ENCODE results near the gene NME4.
A peak's percentile ranks its signal among the peaks of the same experiment; 100 is the strongest.

The NME4 gene

DNA sequence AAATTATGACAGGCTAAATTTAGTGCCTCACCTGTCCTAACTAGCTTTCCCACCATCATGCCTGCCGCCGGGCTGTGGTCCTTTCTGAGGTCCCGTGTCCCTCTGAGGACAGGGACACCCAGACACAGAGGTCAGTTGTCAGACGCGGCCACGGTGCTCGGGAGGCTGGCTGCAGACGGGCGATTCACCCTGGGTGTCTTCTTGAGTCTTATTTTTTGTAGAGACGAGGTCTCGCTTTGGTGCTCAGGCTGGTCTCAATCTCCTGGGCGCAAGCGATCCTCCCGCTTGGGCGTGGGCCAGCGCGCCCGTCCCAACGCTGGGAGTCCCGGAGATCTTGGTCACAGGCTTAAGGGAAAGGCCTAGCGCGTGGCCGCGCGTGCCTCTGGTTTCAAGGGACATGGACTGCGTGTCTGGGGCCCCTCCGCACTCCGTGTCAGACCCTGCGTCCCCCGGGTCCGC is 27.7 kb downstream of the NME4 start:
- Mint-ChIP-seq H3K4me3 (peak overlapping the region; percentile 88), H3K36me3 (peaks cover 3% of the 10 kb centered on the region), H3K4me1 (peaks cover 32% of the 10 kb centered on the region), H3K27me3 (no peaks in the 10 kb centered on the region), H3K9me3 (no peaks in the 10 kb centered on the region), H3K27ac (peak overlapping the region; percentile 46)

DNA sequence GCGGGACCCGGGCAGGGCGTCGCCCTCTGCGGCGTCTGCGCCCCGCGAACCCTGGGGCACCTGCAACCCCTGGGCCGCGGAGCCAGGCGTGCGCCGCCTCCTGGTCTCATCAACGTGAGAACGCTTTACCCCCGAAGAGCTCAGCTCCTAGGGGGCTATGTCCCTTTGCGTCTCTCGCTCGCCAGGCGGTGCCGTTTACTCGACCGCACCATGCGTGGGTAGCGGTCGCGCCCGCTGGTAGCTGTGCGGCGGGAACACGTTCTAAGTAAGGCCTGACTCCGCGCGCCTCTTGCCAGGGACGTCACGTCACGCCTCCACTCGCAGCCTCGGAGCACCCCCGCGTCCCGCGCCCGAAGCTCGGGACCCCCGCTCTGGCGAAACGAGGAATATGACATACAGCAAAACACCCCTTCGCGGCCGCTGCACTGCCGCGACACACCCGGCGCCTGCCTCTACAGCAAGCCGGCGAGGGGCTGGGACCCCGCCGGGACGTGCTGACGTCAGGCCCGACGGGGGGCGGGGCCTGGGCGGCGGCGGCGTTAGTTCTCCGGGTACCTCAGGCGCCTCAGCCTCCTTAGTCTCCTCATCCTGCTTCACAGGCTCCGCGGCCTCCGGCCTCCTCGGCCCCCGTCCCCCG is 28.2 kb downstream of the NME4 start, which contains the start of gene RAB11FIP3:
RAB11FIP3 (plus strand) TSS at position 568 of the 637 bp plus-strand sequence. CDS start 358 bp downstream, outside the sequence.
- Mint-ChIP-seq H3K9me3 (no peaks in the 10 kb centered on the region), H3K27ac (peak within 1 kb of the TSS; percentile 90), H3K27me3 (no peaks in the 10 kb centered on the region), H3K36me3 (peaks cover 3% of the 10 kb centered on the region), H3K4me3 (peak within 1 kb of the TSS; percentile 88), H3K4me1 (peaks cover 32% of the 10 kb centered on the region)

DNA sequence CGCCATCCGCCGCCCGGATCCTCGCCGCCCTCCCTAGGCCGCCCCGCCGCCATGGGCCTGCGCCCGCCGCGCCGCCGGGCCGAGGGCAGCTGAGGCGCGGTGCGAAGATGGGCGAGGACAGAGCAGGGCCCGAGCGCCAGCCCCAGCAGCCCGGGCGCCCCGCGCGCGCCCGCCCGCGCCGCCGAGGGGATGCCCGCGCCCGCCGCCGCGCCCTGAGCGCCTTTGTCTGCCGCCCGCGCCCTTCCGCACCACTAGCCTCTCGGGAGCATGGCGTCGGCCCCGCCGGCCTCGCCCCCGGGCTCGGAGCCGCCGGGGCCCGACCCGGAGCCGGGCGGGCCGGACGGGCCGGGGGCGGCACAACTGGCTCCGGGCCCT is 28.7 kb downstream of the NME4 start:
- Mint-ChIP-seq H3K4me3 (peak overlapping the region; percentile 88), H3K27ac (no peak overlapping the region), H3K9me3 (no peaks in the 10 kb centered on the region), H3K36me3 (peaks cover 3% of the 10 kb centered on the region), H3K4me1 (peaks cover 32% of the 10 kb centered on the region), H3K27me3 (no peaks in the 10 kb centered on the region)

DNA sequence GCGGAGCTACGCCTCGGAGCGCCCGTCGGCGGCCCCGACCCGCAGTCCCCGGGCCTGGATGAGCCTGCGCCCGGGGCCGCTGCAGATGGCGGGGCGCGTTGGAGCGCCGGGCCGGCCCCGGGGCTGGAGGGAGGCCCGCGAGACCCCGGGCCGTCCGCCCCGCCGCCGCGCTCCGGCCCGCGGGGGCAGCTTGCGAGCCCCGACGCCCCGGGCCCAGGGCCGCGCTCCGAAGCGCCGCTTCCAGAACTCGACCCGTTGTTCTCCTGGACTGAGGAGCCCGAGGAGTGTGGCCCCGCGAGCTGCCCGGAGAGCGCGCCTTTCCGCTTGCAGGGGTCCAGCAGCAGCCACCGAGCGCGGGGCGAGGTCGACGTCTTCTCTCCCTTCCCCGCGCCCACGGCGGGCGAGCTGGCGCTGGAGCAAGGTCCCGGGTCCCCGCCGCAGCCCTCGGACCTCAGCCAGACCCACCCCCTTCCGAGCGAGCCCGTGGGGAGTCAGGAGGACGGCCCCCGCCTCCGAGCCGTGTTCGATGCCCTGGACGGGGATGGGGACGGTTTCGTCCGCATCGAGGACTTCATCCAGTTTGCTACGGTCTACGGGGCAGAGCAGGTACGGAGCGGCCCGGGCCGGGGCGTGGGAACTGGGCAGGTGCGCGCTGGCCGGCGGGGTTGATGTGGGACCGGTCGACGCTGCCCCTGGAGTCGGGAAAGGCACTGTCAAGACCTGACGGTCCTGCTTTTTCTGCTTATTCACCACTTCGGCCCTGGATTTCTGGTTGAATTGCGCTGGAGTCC is 29.3 kb downstream of the NME4 start:
- H3K4me3 Mint-ChIP-seq, result peak overlapping the region; percentile 87
- no peaks in the 10 kb centered on the region for H3K9me3 Mint-ChIP-seq
- H3K36me3 Mint-ChIP-seq, result peaks cover 3% of the 10 kb centered on the region
- peaks cover 36% of the 10 kb centered on the region for H3K4me1 Mint-ChIP-seq
- H3K27ac Mint-ChIP-seq, result no peak overlapping the region
- no peaks in the 10 kb centered on the region for H3K27me3 Mint-ChIP-seq

DNA sequence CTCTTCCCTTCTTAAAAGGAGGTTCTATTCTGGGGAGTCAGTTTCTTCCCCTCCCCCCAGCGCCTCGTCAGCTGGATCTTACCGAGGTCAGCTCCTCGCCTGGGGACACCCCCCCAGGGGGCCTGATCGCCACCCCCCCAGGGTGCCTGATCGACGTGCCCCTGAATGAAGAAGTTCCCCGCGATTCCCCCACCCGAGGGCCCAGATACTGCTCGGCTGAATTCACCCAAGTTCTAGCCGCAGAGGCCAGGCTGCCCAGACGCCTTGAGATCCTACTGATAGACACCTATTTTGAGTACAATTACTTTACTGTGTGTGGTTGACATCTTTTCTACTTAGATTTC is 29.9 kb downstream of the NME4 start:
- no peaks in the 10 kb centered on the region for H3K9me3 Mint-ChIP-seq
- peaks cover 3% of the 10 kb centered on the region for H3K36me3 Mint-ChIP-seq
- peaks cover 36% of the 10 kb centered on the region for H3K4me1 Mint-ChIP-seq
- H3K27me3 Mint-ChIP-seq, result no peaks in the 10 kb centered on the region
- peak overlapping the region; percentile 87 for H3K4me3 Mint-ChIP-seq
- H3K27ac Mint-ChIP-seq, result peak overlapping the region; percentile 79

DNA sequence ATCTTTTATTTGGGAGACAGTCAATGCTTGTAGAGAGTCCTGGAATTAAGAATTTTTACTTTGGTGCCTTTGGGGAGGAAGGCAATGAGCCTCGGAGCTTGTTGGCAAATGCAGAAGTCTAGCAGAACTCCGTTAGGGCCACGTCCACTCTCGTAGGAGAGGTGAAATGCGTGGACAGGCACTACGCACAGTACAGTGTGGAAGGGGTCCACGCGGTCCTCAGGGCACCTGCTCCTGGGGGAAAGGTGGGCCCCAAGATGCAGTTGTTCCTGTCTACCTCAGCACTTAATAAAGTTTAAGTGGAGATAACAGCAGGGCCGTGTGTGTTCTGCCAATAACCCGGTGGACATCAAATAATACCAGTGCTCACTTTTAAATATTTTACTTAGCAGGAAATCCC is 30.3 kb downstream of the NME4 start:
- Mint-ChIP-seq H3K4me1 (peaks cover 36% of the 10 kb centered on the region), H3K36me3 (peaks cover 3% of the 10 kb centered on the region), H3K27me3 (no peaks in the 10 kb centered on the region), H3K4me3 (peak overlapping the region; percentile 87), H3K27ac (peak overlapping the region; percentile 79), H3K9me3 (no peaks in the 10 kb centered on the region)

DNA sequence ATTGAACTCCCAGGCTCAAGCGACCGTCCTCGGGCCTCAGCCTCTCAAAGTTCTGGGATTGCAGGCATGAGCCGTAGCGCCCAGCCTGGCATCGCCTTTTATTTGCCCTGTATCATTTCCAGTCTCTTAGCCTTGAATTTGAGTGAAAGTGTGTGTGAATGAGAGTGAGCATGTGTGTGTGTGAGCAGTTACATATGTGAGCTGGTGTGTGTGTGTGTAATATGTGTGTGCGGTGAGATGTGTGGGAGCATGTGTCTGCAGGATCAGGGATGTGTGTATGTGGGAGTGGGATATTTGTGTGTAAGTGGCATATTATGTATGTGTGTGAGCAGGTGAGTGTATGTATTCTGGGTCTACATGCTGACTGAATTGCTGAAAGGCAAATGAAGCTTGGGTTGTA is 33.9 kb downstream of the NME4 start:
- Mint-ChIP-seq H3K4me1 (peaks cover 30% of the 10 kb centered on the region), H3K27ac (no peak overlapping the region), H3K27me3 (no peaks in the 10 kb centered on the region), H3K9me3 (no peaks in the 10 kb centered on the region), H3K36me3 (peaks cover 3% of the 10 kb centered on the region), H3K4me3 (no peak overlapping the region)

DNA sequence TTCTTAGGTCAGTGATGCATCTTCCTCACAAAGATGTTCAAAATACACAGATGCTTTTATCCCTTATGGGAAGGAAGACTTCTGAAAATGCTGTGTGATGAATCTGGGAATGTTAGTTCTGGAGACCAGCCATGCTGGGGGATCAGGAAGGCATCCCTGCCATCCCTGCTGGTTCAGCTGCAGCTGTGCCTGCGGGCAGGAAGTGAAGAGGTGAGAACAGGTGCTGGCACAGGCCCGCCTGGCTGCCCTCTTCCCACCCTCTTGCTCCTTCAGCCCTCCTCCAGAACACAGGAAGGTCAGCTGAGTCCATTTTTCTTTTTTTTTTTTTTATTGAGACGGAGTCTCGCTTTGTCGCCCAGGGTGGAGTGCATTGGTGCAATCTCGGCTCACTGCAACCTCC is 43.6 kb downstream of the NME4 start:
- Mint-ChIP-seq H3K27me3 (no peaks in the 10 kb centered on the region), H3K4me3 (no peak overlapping the region), H3K9me3 (no peaks in the 10 kb centered on the region), H3K27ac (no peak overlapping the region), H3K4me1 (peaks cover 3% of the 10 kb centered on the region), H3K36me3 (peaks cover 1% of the 10 kb centered on the region)

DNA sequence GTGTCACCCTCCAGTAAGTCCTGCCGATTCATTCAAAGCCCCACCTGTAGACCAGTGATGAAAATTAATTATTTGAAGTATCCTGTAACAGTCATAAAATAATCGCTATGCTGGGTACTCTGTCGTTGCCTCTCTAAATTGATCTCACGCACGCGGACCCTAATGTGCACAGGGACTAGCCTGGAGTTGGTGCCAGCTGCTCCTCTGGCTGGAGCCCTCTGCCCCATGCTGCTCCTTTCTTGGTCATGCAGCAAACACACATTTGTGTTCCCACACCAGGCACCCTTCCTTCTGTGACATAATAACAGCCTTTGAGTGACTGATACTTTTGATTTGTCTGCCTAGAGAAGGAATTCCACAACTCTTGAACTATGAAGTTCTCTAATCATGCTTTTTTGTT is 44.4 kb downstream of the NME4 start:
- peaks cover 3% of the 10 kb centered on the region for H3K4me1 Mint-ChIP-seq
- H3K9me3 Mint-ChIP-seq, result no peaks in the 10 kb centered on the region
- H3K36me3 Mint-ChIP-seq, result peaks cover 1% of the 10 kb centered on the region
- no peaks in the 10 kb centered on the region for H3K27me3 Mint-ChIP-seq
- no peak overlapping the region for H3K27ac Mint-ChIP-seq
- no peak overlapping the region for H3K4me3 Mint-ChIP-seq

DNA sequence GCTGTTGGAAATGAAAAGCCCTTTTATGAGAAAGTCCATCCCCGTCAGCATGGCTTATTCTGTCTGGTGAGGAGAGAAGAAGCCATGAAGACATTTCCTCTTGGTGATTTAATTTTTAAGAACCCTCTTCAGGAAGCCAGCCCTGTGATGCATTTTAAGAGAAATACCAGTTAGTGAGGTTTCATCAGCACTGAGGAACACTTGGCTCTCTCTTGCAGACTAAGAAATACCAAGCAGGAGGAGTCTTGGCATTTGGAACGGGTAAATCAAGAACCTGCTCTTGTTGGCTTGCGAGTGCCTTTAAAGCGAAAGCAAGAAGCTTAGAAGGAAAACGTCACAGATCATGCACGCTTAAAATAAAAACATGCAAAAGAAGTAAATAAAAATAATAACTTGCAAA is 46.0 kb downstream of the NME4 start:
- peaks cover 1% of the 10 kb centered on the region for H3K36me3 Mint-ChIP-seq
- no peaks in the 10 kb centered on the region for H3K9me3 Mint-ChIP-seq
- H3K4me3 Mint-ChIP-seq, result no peak overlapping the region
- no peak overlapping the region for H3K27ac Mint-ChIP-seq
- H3K27me3 Mint-ChIP-seq, result no peaks in the 10 kb centered on the region
- H3K4me1 Mint-ChIP-seq, result peaks cover 3% of the 10 kb centered on the region

DNA sequence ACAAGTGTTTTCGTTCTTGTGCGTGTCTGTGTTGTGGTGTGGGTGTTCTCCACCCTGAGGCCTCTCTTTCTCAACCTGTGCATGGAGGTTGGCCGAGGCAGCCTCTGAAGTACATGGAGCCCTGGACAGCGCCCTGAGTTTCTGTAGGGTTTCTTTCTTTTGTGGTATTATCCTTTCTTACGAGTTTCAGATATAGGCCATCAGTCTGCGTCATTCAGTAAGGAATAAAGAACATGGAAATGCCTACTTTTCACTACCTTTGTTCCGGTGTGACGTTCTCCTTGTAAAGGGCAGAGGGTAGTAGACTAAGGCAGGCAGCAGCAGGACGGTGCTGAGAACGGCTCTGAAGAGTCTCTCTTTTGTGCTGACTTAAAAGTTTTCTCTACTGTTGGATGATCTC is 47.0 kb downstream of the NME4 start:
- no peaks in the 10 kb centered on the region for H3K27me3 Mint-ChIP-seq
- H3K36me3 Mint-ChIP-seq, result peaks cover 1% of the 10 kb centered on the region
- H3K4me3 Mint-ChIP-seq, result no peak overlapping the region
- no peaks in the 10 kb centered on the region for H3K9me3 Mint-ChIP-seq
- H3K4me1 Mint-ChIP-seq, result peaks cover 3% of the 10 kb centered on the region
- no peak overlapping the region for H3K27ac Mint-ChIP-seq

DNA sequence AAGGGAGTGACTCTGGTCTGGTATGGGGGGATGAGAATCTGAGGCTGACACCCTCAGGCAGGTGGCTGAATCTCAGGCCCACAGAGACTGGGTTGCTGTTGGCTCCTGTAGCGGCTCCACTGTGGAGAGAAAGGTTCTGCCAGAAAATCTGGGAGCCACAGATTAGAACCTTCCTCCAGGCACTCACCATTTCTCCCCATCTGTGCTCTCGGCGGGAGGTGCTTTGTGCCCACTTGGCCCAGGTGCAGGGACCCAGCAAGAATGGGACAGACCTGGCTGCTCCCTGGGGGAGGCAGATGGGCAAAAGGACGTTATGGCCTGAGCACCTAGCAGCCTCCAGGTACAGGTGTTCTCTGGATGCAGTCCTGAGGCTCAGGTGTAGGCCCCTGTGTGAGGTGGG is 48.6 kb downstream of the NME4 start:
- H3K4me3 Mint-ChIP-seq, result no peak overlapping the region
- no peak overlapping the region for H3K27ac Mint-ChIP-seq
- H3K27me3 Mint-ChIP-seq, result no peaks in the 10 kb centered on the region
- no peaks in the 10 kb centered on the region for H3K9me3 Mint-ChIP-seq
- peaks cover 3% of the 10 kb centered on the region for H3K4me1 Mint-ChIP-seq
- H3K36me3 Mint-ChIP-seq, result peaks cover 1% of the 10 kb centered on the region
